Panc1 (cell line): ENCODE data around the gene CARNS1. TPM values are rescaled to one million over a fixed set of nuclear protein-coding genes. Genes with fewer than 3 reads are reported as not detected.

Experiments
- ATAC-seq: fragments of 200-7000 bp; cut with Tn5 transposase; 2 replicates; pipeline ENCODE4 v1.9.1; 2020; ENCODE audit warnings: mild to moderate bottlenecking, moderate library complexity
- BruUV-seq: library from RNA; stranded (reverse); fragments of 400-500 nt; replicated peaks from 2 replicates; lab custom pipeline; 2021; lab: Mats Ljungman, UMichigan
- CTCF ChIA-PET: fragments of 300-600 bp; sonication (Branson Sonifier 250); formaldehyde crosslinking; loops from one replicate; lab custom pipeline; 2022; ENCODE audit warnings: antibody characterized with exemption; lab: Charles Lee
- POLR2A ChIA-PET: fragments of 300-600 bp; sonication (Branson Sonifier 250); formaldehyde crosslinking; loops from one replicate; lab custom pipeline; 2022; ENCODE audit warnings: antibody characterized with exemption; lab: Charles Lee
- DNase-seq: peaks from one replicate; pipeline ENCODE4 v3.0.0-alpha.2; 2010; ENCODE audit warnings: low read depth, low spot score
- H3K27ac ChIP-seq: 2 replicates; pipeline ENCODE4 v1.5.1; 2011; ENCODE audit warnings: mild to moderate bottlenecking, low read length, inconsistent platforms
- H3K27me3 ChIP-seq: fragments of 200-500 bp; sonication (Bioruptor generic); 2 replicates; pipeline ENCODE4 v1.6.0; 2014; ENCODE audit warnings: low read length, inconsistent platforms; ENCODE audit not compliant: control insufficient read depth, insufficient read depth
- H3K36me3 ChIP-seq: fragments of 200-500 bp; sonication (Bioruptor generic); 2 replicates; pipeline ENCODE4 v1.5.1; 2014; ENCODE audit warnings: inconsistent platforms, mild to moderate bottlenecking, low read length, moderate library complexity; ENCODE audit not compliant: control insufficient read depth, insufficient read depth
- H3K4me1 ChIP-seq: 2 replicates; pipeline ENCODE4 v1.5.1; 2011; ENCODE audit warnings: inconsistent platforms, mild to moderate bottlenecking, low read length, moderate library complexity; ENCODE audit not compliant: control insufficient read depth, insufficient read depth
- H3K4me3 ChIP-seq, 2 experiments: 2 replicates each; pipeline ENCODE4 v1.5.1; 2011 to 2012; ENCODE audit warnings: low read depth in 2 of 2, low read length in 2 of 2, mild to moderate bottlenecking in 2 of 2, inconsistent platforms in 1 of 2, moderate library complexity in 1 of 2
- H3K9me3 ChIP-seq: fragments of 200-500 bp; sonication (Bioruptor generic); 2 replicates; pipeline ENCODE4 v1.5.1; 2014; ENCODE audit warnings: low read depth, mild to moderate bottlenecking, inconsistent platforms, low read length, moderate library complexity; ENCODE audit not compliant: control insufficient read depth, insufficient read depth
- CTCF ChIP-seq: fragments of 450-650 bp; IDR thresholded peaks from 2 replicates; pipeline ENCODE4 v1.5.1; 2017; ENCODE audit warnings: mild to moderate bottlenecking
- POLR2AphosphoS5 ChIP-seq: IDR thresholded peaks from 2 replicates; pipeline ENCODE4 v1.6.1; 2012; ENCODE audit warnings: mild to moderate bottlenecking, low read depth, low read length, moderate library complexity
- REST ChIP-seq, 2 experiments: IDR thresholded peaks; 2 replicates each; pipeline ENCODE4 v1.6.1; 2011 to 2012; ENCODE audit warnings: low read depth in 2 of 2, control low read depth in 1 of 2, low read length in 1 of 2, mild to moderate bottlenecking in 1 of 2, moderate library complexity in 1 of 2; ENCODE audit not compliant: insufficient read depth in 1 of 2
- SIN3A ChIP-seq: IDR thresholded peaks from 2 replicates; pipeline ENCODE4 v1.6.1; 2012; ENCODE audit warnings: low read depth, mild to moderate bottlenecking, low read length, moderate library complexity, borderline replicate concordance; ENCODE audit not compliant: insufficient read depth
- TCF7L2 ChIP-seq: IDR thresholded peaks from 2 replicates; pipeline ENCODE4 v1.6.1; 2011; ENCODE audit warnings: mild to moderate bottlenecking, low read depth, low read length, inconsistent platforms
- in situ Hi-C: cut with HindIII; loops from 2 replicates; pipeline ENCODE4 v1.10.0; 2016; ENCODE audit warnings: low sequenced_read_pairs, low pct_unique_long_range_greater_than_20kb
- intact Hi-C: fragments of 100-400 bp; cut with micrococcal nuclease; formaldehyde crosslinking; loops from one replicate; pipeline ENCODE4 v1.10.0; 2022; ENCODE audit not compliant: unreplicated experiment
- total RNA-seq: library from RNA; stranded (reverse); gene quantifications from one replicate; pipeline ENCODE4 v1.2.1, GENCODE V29; 2021; ENCODE audit not compliant: unreplicated experiment

The CARNS1 gene
- total RNA-seq, 1 experiment from 2014 or later: 1.0 TPM

- Histone ChIP-seq H3K9me3 (no peaks in the 10 kb centered on the region), H3K36me3 (no peaks in the 10 kb centered on the region; the same call in 1 of the 2 replicates), H3K27ac (no peak overlapping the region), H3K4me1 (peaks cover 39% of the 10 kb centered on the region), H3K4me3 (no peak overlapping the region), H3K27me3 (no peaks in the 10 kb centered on the region)
- POLR2A ChIA-PET: interaction anchor here (0.6 kb wide), 1 partner anchor 11 kb away, joined by 3 read pairs; no protein-coding TSS in a partner anchor
- CTCF ChIA-PET: interaction anchor here (1.5 to 6.9 kb wide), 3 partner anchors 12 to 17 kb away, joined by 6 to 58 read pairs (median 13); no protein-coding TSS in a partner anchor
- DNase-seq (no peak), ATAC-seq (no peak)
- TF ChIP-seq REST (IDR thresholded peaks at IDR 0.05; ENCODE audit: insufficient read depth in 1 of 2, low read depth in 2 of 2, low read length in 1 of 2): no peak
- no peak for TF ChIP-seq POLR2AphosphoS5
- TF ChIP-seq CTCF: no peak
- no peak for TF ChIP-seq TCF7L2
- no peak for TF ChIP-seq SIN3A
- intact Hi-C loops (no loop called here), in situ Hi-C loops (no loop called here)
- BruUV-seq: no TSS peak
Measured at GRCh38 chr11:67368621-67369020, 46.9 kb upstream of the CARNS1 start.

GRCh38 chr11:67369275-67369674, 46.2 kb upstream of the CARNS1 start:
- BruUV-seq: no TSS peak
- in situ Hi-C loops: no loop called here
- Histone ChIP-seq H3K4me1 (peaks cover 43% of the 10 kb centered on the region), H3K4me3 (no peak overlapping the region), H3K27ac (peak overlapping the region; percentile 18), H3K9me3 (no peaks in the 10 kb centered on the region), H3K36me3 (no peaks in the 10 kb centered on the region; the same call in 1 of the 2 replicates), H3K27me3 (no peaks in the 10 kb centered on the region)
- TF ChIP-seq TCF7L2: no peak
- TF ChIP-seq POLR2AphosphoS5: no peak
- no peak for TF ChIP-seq REST (IDR thresholded peaks at IDR 0.05; ENCODE audit: insufficient read depth in 1 of 2, low read depth in 2 of 2, low read length in 1 of 2)
- no peak for TF ChIP-seq CTCF
- TF ChIP-seq SIN3A: no peak
- DNase-seq: no peak
- intact Hi-C loops: no loop called here
- POLR2A ChIA-PET: interaction anchor here (0.6 to 0.7 kb wide), 2 partner anchors 10 to 31 kb away, joined by 3 to 9 read pairs; no protein-coding TSS in a partner anchor
- ATAC-seq: no peak
- CTCF ChIA-PET: interaction anchor here (0.9 to 6.9 kb wide), 5 partner anchors 12 to 68 kb away, joined by 3 to 58 read pairs (median 6); no protein-coding TSS in a partner anchor
